ENCODE results near the gene RMDN2. TPM values are rescaled to one million over a fixed set of nuclear protein-coding genes. Genes with fewer than 3 reads are reported as not detected.
A peak's percentile ranks its signal among the peaks of the same experiment; 100 is the strongest.
"Not testable (repeated sequence)": the region's sequence is repeated elsewhere in the genome, so short reads cannot be mapped to it uniquely, and the experiment has no call there.

Gene RMDN2
- total RNA-seq, 1 experiment from 2014 or later = 4.3 TPM

DNA sequence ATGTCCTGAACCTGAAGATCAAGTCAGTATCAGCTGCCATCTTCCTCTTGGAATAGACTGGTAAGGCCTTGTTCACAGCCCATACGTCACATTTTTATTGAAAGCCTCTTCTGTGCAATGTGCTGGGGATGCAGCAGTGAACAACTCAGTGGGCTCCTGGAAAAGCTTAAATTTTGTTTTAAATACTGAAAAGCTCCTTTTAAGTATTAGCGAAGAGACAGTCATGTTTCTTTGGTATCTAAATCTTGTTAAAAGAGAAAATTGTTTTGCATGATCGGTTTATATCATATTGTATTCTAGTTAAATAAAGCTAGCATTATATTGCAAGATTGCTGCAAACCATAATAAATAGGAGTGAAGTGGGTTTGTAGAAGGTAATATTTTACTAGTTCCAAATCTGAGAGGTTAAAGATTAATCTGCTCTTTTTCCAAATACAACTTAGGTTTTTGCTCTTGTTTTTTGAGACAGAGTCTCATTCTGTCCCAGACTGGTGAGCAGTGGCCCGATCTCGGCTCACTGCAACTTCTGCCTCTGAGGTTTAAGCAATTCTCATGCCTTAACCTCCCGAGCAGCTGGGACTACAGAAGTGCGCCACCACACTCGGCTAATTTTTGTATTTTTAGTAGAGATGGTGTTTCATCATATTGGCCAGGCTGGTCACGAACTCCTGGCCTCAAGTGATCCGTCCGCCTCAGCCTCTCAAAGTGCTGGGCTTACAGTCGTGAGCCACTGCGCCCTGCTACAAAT, 1.6 kb upstream of the RMDN2 start:
- TF ChIP-seq, protein P1, sequence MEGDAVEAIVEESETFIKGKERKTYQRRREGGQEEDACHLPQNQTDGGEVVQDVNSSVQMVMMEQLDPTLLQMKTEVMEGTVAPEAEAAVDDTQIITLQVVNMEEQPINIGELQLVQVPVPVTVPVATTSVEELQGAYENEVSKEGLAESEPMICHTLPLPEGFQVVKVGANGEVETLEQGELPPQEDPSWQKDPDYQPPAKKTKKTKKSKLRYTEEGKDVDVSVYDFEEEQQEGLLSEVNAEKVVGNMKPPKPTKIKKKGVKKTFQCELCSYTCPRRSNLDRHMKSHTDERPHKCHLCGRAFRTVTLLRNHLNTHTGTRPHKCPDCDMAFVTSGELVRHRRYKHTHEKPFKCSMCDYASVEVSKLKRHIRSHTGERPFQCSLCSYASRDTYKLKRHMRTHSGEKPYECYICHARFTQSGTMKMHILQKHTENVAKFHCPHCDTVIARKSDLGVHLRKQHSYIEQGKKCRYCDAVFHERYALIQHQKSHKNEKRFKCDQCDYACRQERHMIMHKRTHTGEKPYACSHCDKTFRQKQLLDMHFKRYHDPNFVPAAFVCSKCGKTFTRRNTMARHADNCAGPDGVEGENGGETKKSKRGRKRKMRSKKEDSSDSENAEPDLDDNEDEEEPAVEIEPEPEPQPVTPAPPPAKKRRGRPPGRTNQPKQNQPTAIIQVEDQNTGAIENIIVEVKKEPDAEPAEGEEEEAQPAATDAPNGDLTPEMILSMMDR (IDR thresholded peaks at IDR 0.05; ENCODE audit: insufficient read depth in 1 of 2, low read depth in 1 of 2, low read length in 1 of 2, severe bottlenecking in 1 of 2, unreplicated experiment in 1 of 2) = no peak
- intact Hi-C loops (cut with micrococcal nuclease; ENCODE audit: unreplicated experiment) = loop anchor here (10.0 kb wide), 1 partner anchor 191 kb away; no protein-coding TSS in a partner anchor
- no peak for DNase-seq
- Mint-ChIP-seq H3K36me3 (ENCODE audit: insufficient read depth, unreplicated experiment) (peaks cover 13% of the 10 kb centered on the region), H3K4me3 (ENCODE audit: unreplicated experiment) (peak overlapping the region; percentile 95), H3K27me3 (ENCODE audit: insufficient read depth, unreplicated experiment) (no peaks in the 10 kb centered on the region), H3K27ac (ENCODE audit: unreplicated experiment) (no peak overlapping the region), H3K4me1 (ENCODE audit: low read depth, unreplicated experiment) (peaks cover 10% of the 10 kb centered on the region), H3K9me3 (ENCODE audit: unreplicated experiment) (no peaks in the 10 kb centered on the region)
- Histone ChIP-seq H3K36me3 (ENCODE audit: control insufficient read depth, insufficient read depth, low read length) (no peaks in the 10 kb centered on the region), H3K27me3 (replicated peaks; ENCODE audit: control insufficient read depth, insufficient read depth, low read length) (no peaks in the 10 kb centered on the region), H3K4me3 (ENCODE audit: low read depth, low read length) (no peak overlapping the region), H3K4me1 (peaks cover 36% of the 10 kb centered on the region), H3K9me3 (no peaks in the 10 kb centered on the region)
- ChIA-PET CTCF (no interaction called here), POLR2A (no interaction called here)
- BruUV-seq (replicated peaks) = no TSS peak

GRCh38 chr2:37926635-37927034, 1.5 kb downstream of the RMDN2 start:
- Histone ChIP-seq H3K36me3 (ENCODE audit: control insufficient read depth, insufficient read depth, low read length) (no peaks in the 10 kb centered on the region), H3K27me3 (replicated peaks; ENCODE audit: control insufficient read depth, insufficient read depth, low read length) (no peaks in the 10 kb centered on the region), H3K4me1 (peaks cover 21% of the 10 kb centered on the region), H3K4me3 (ENCODE audit: low read depth, low read length) (no peak overlapping the region), H3K9me3 (no peaks in the 10 kb centered on the region)
- CTCF ChIA-PET = no interaction called here
- no peaks in the 10 kb centered on the region for H3K9me3 Mint-ChIP-seq (ENCODE audit: unreplicated experiment)
- H3K27me3 Mint-ChIP-seq (ENCODE audit: insufficient read depth, unreplicated experiment) = no peaks in the 10 kb centered on the region
- no peak overlapping the region for H3K27ac Mint-ChIP-seq (ENCODE audit: unreplicated experiment)
- H3K4me3 Mint-ChIP-seq (ENCODE audit: unreplicated experiment) = no peak overlapping the region
- H3K4me1 Mint-ChIP-seq (ENCODE audit: low read depth, unreplicated experiment) = peaks cover 9% of the 10 kb centered on the region
- BruUV-seq (replicated peaks) = no TSS peak
- TF ChIP-seq, protein P1 (IDR thresholded peaks at IDR 0.05; ENCODE audit: insufficient read depth in 1 of 2, low read depth in 1 of 2, low read length in 1 of 2, severe bottlenecking in 1 of 2, unreplicated experiment in 1 of 2) = no peak
- intact Hi-C loops (cut with micrococcal nuclease; ENCODE audit: unreplicated experiment) = loop anchor here (10.0 kb wide), 1 partner anchor 188 kb away; no protein-coding TSS in a partner anchor
- POLR2A ChIA-PET = no interaction called here
- DNase-seq = no peak
- H3K36me3 Mint-ChIP-seq (ENCODE audit: insufficient read depth, unreplicated experiment) = peaks cover 18% of the 10 kb centered on the region

DNA sequence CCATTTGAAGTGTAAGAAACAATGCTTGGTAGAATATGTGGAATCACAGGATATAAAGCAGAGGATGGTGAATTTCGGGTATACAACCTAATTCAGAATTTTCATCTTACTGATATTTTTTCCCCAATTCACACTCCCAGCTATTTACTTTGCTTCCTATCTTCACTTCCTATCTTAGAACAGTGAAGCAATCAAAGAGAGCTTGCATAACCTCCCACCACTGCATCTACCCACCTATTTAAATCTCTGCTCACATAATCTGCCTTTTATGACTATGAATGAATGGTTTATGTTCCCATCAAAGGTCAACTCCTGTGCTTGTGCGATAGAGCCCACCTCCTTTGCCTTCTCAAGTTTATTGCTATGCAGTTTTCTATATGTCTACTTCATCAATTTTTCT, 3.3 kb downstream of the RMDN2 start:
- TF ChIP-seq, protein P1 (IDR thresholded peaks at IDR 0.05; ENCODE audit: insufficient read depth in 1 of 2, low read depth in 1 of 2, low read length in 1 of 2, severe bottlenecking in 1 of 2, unreplicated experiment in 1 of 2) = no peak
- H3K36me3 ChIP-seq (ENCODE audit: control insufficient read depth, insufficient read depth, low read length) = no peaks in the 10 kb centered on the region
- no peaks in the 10 kb centered on the region for H3K9me3 ChIP-seq
- Mint-ChIP-seq H3K9me3 (ENCODE audit: unreplicated experiment) (no peaks in the 10 kb centered on the region), H3K36me3 (ENCODE audit: insufficient read depth, unreplicated experiment) (peaks cover 18% of the 10 kb centered on the region), H3K4me1 (ENCODE audit: low read depth, unreplicated experiment) (peaks cover 9% of the 10 kb centered on the region), H3K27ac (ENCODE audit: unreplicated experiment) (no peak overlapping the region), H3K27me3 (ENCODE audit: insufficient read depth, unreplicated experiment) (no peaks in the 10 kb centered on the region), H3K4me3 (ENCODE audit: unreplicated experiment) (no peak overlapping the region)
- H3K4me3 ChIP-seq (ENCODE audit: low read depth, low read length) = no peak overlapping the region
- DNase-seq = no peak
- H3K27me3 ChIP-seq (replicated peaks; ENCODE audit: control insufficient read depth, insufficient read depth, low read length) = no peaks in the 10 kb centered on the region
- no TSS peak for BruUV-seq (replicated peaks)
- CTCF ChIA-PET = no interaction called here
- H3K4me1 ChIP-seq = peaks cover 17% of the 10 kb centered on the region
- intact Hi-C loops (cut with micrococcal nuclease; ENCODE audit: unreplicated experiment) = loop anchor here (10.0 kb wide), 1 partner anchor 186 kb away; no protein-coding TSS in a partner anchor
- POLR2A ChIA-PET = no interaction called here

DNA sequence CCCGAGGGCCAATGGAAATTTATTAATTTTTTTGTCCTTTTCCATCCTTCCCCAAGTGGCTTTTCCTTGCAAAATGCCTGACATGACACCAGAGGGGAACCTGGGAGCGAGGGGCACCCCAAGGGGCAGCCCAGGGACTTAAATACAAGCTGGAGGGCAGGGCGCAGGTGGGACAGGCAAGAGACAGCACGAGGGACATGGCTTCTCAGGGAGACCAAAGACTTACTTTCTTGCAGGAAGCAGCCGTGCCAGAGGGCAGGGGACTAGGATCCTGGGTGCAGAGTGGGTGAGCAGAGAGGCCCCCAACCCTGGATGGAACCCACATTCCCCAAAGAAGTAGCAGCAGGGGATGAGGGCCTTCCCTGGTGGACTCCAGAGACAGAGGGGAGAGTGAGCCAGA, 5.3 kb downstream of the RMDN2 start:
- H3K4me3 Mint-ChIP-seq (ENCODE audit: unreplicated experiment); POLR2A ChIA-PET; DNase-seq; BruUV-seq (replicated peaks); CTCF ChIA-PET; H3K4me3 ChIP-seq (ENCODE audit: low read depth, low read length); H3K27ac Mint-ChIP-seq (ENCODE audit: unreplicated experiment); H3K27me3 ChIP-seq (replicated peaks; ENCODE audit: control insufficient read depth, insufficient read depth, low read length); H3K4me1 ChIP-seq; H3K4me1 Mint-ChIP-seq (ENCODE audit: low read depth, unreplicated experiment); H3K9me3 Mint-ChIP-seq (ENCODE audit: unreplicated experiment); H3K36me3 ChIP-seq (ENCODE audit: control insufficient read depth, insufficient read depth, low read length); intact Hi-C loops (cut with micrococcal nuclease; ENCODE audit: unreplicated experiment); H3K36me3 Mint-ChIP-seq (ENCODE audit: insufficient read depth, unreplicated experiment); H3K27me3 Mint-ChIP-seq (ENCODE audit: insufficient read depth, unreplicated experiment); H3K9me3 ChIP-seq: not testable (repeated sequence)

GRCh38 chr2:37932873-37933272, 7.8 kb downstream of the RMDN2 start:
- POLR2A ChIA-PET; H3K36me3 ChIP-seq (ENCODE audit: control insufficient read depth, insufficient read depth, low read length): not testable (repeated sequence)

More at GRCh38 chr2:37932873-37933272, 7.8 kb downstream of the RMDN2 start:
- H3K4me1 Mint-ChIP-seq (ENCODE audit: low read depth, unreplicated experiment) = peaks cover 17% of the 10 kb centered on the region
- peaks cover 14% of the 10 kb centered on the region for H3K4me1 ChIP-seq
- H3K27me3 Mint-ChIP-seq (ENCODE audit: insufficient read depth, unreplicated experiment); H3K36me3 Mint-ChIP-seq (ENCODE audit: insufficient read depth, unreplicated experiment); H3K9me3 Mint-ChIP-seq (ENCODE audit: unreplicated experiment); H3K9me3 ChIP-seq; H3K27ac Mint-ChIP-seq (ENCODE audit: unreplicated experiment); intact Hi-C loops (cut with micrococcal nuclease; ENCODE audit: unreplicated experiment); CTCF ChIA-PET; H3K4me3 ChIP-seq (ENCODE audit: low read depth, low read length); H3K27me3 ChIP-seq (replicated peaks; ENCODE audit: control insufficient read depth, insufficient read depth, low read length); BruUV-seq (replicated peaks); H3K4me3 Mint-ChIP-seq (ENCODE audit: unreplicated experiment); DNase-seq: not testable (repeated sequence)

All from Caco-2 (cell line).